Measurements from ENCODE around the gene SPG21.
A peak's percentile ranks its signal among the peaks of the same experiment; 100 is the strongest.

SPG21 gene

GRCh38 chr15:64947211-64947610 is 42.5 kb downstream of the SPG21 start:
- Histone ChIP-seq H3K79me2 (no peaks in the 10 kb centered on the region), H3K27me3 (ENCODE audit: control insufficient read depth, insufficient read depth, low read length) (no peaks in the 10 kb centered on the region), H3K9me3 (ENCODE audit: control insufficient read depth, low read length) (no peaks in the 10 kb centered on the region), H3K9ac (no peak overlapping the region), H3K36me3 (ENCODE audit: control insufficient read depth, insufficient read depth, low read length) (no peaks in the 10 kb centered on the region), H2AFZ (no peak overlapping the region), H3K4me3 (ENCODE audit: low read depth, low read length) (no peak overlapping the region), H3K4me1 (no peaks in the 10 kb centered on the region), H3K27ac (no peak overlapping the region), H3K4me2 (ENCODE audit: low read length) (no peak overlapping the region)
- TF ChIP-seq CTCF (IDR thresholded peaks at IDR 0.05), result no peak

- Histone ChIP-seq H3K36me3 (ENCODE audit: control insufficient read depth, insufficient read depth, low read length) (no peaks in the 10 kb centered on the region), H3K79me2 (no peaks in the 10 kb centered on the region), H3K4me2 (ENCODE audit: low read length) (no peak overlapping the region), H3K9me3 (ENCODE audit: control insufficient read depth, low read length) (no peaks in the 10 kb centered on the region), H3K27ac (no peak overlapping the region), H3K27me3 (ENCODE audit: control insufficient read depth, insufficient read depth, low read length) (no peaks in the 10 kb centered on the region), H3K4me3 (ENCODE audit: low read depth, low read length) (no peak overlapping the region), H2AFZ (no peak overlapping the region), H3K4me1 (no peaks in the 10 kb centered on the region), H3K9ac (no peak overlapping the region)
- no peak for TF ChIP-seq CTCF (IDR thresholded peaks at IDR 0.05)
These were observed 44.8 kb downstream of the SPG21 start for GRCh38 chr15:64944961-64945360.

GRCh38 chr15:64943512-64944225 is 46.0 kb downstream of the SPG21 start:
- no peaks in the 10 kb centered on the region for H3K79me2 ChIP-seq
- no peak overlapping the region for H3K4me2 ChIP-seq (ENCODE audit: low read length)
- no peak overlapping the region for H2AFZ ChIP-seq
- no peak overlapping the region for H3K9ac ChIP-seq
- no peak overlapping the region for H3K4me3 ChIP-seq (ENCODE audit: low read depth, low read length)
- no peak for TF ChIP-seq CTCF (IDR thresholded peaks at IDR 0.05)
- H3K27ac ChIP-seq, result no peak overlapping the region
- H3K27me3 ChIP-seq (ENCODE audit: control insufficient read depth, insufficient read depth, low read length), result no peaks in the 10 kb centered on the region
- H3K9me3 ChIP-seq (ENCODE audit: control insufficient read depth, low read length), result no peaks in the 10 kb centered on the region
- H3K4me1 ChIP-seq, result no peaks in the 10 kb centered on the region
- H3K36me3 ChIP-seq (ENCODE audit: control insufficient read depth, insufficient read depth, low read length), result no peaks in the 10 kb centered on the region

- H3K27ac ChIP-seq, result no peak overlapping the region
- TF ChIP-seq CTCF (IDR thresholded peaks at IDR 0.05), result no peak
- H3K4me1 ChIP-seq, result no peaks in the 10 kb centered on the region
- H3K4me3 ChIP-seq (ENCODE audit: low read depth, low read length), result no peak overlapping the region
- no peak overlapping the region for H3K9ac ChIP-seq
- no peak overlapping the region for H3K4me2 ChIP-seq (ENCODE audit: low read length)
- H3K9me3 ChIP-seq (ENCODE audit: control insufficient read depth, low read length), result no peaks in the 10 kb centered on the region
- no peaks in the 10 kb centered on the region for H3K36me3 ChIP-seq (ENCODE audit: control insufficient read depth, insufficient read depth, low read length)
- no peaks in the 10 kb centered on the region for H3K79me2 ChIP-seq
- no peak overlapping the region for H2AFZ ChIP-seq
- H3K27me3 ChIP-seq (ENCODE audit: control insufficient read depth, insufficient read depth, low read length), result no peaks in the 10 kb centered on the region
These were observed 47.4 kb downstream of the SPG21 start for GRCh38 chr15:64942356-64942755.

GRCh38 chr15:64938192-64938591 is 51.5 kb downstream of the SPG21 start:
- H3K4me2 ChIP-seq (ENCODE audit: low read length), result no peak overlapping the region
- no peak overlapping the region for H2AFZ ChIP-seq
- no peaks in the 10 kb centered on the region for H3K4me1 ChIP-seq
- no peaks in the 10 kb centered on the region for H3K36me3 ChIP-seq (ENCODE audit: control insufficient read depth, insufficient read depth, low read length)
- H3K9me3 ChIP-seq (ENCODE audit: control insufficient read depth, low read length), result no peaks in the 10 kb centered on the region
- H3K27ac ChIP-seq, result peak overlapping the region; percentile 36
- no peaks in the 10 kb centered on the region for H3K79me2 ChIP-seq
- no peak for TF ChIP-seq CTCF (IDR thresholded peaks at IDR 0.05)
- H3K9ac ChIP-seq, result no peak overlapping the region
- H3K27me3 ChIP-seq (ENCODE audit: control insufficient read depth, insufficient read depth, low read length), result no peaks in the 10 kb centered on the region
- no peak overlapping the region for H3K4me3 ChIP-seq (ENCODE audit: low read depth, low read length)

Measured in parathyroid adenoma (tissue), 2 donors.